HL-60 (cell line): Measurements from ENCODE around the gene LRRIQ1.
"Not testable (repeated sequence)": the region's sequence is repeated elsewhere in the genome, so short reads cannot be mapped to it uniquely, and the experiment has no call there.

Experiments used
- DNase-seq, 2 experiments: peaks; one replicate each; pipeline ENCODE4 v3.0.0-alpha.2; 2010 to 2020; ENCODE audit warnings: low read depth in 1 of 2, low spot score in 1 of 2
- H3K27ac ChIP-seq: fragments of 250-450 bp; sonication (Bioruptor Pico); replicated peaks from 2 replicates; pipeline ENCODE4 v1.5.1; 2020; ENCODE audit warnings: mild to moderate bottlenecking, moderate library complexity
- H3K27me3 ChIP-seq: fragments of 250-450 bp; sonication (Bioruptor Pico); 2 replicates; pipeline ENCODE4 v1.5.1; 2021; ENCODE audit warnings: mild to moderate bottlenecking, moderate library complexity; ENCODE audit not compliant: insufficient read depth, poor library complexity, severe bottlenecking
- H3K4me3 ChIP-seq: replicated peaks from 2 replicates; pipeline ENCODE4 v1.5.1; 2011; ENCODE audit warnings: mild to moderate bottlenecking, control low read depth, low read length; ENCODE audit not compliant: insufficient read depth
- CTCF ChIP-seq: IDR thresholded peaks from one replicate; pipeline ENCODE4 v1.5.1; 2011; ENCODE audit warnings: low read length, control low read depth, inconsistent platforms; ENCODE audit not compliant: insufficient read depth
- GABPA ChIP-seq: IDR thresholded peaks from 2 replicates; pipeline ENCODE4 v1.6.1; 2012; ENCODE audit warnings: low read depth
- POLR2AphosphoS5 ChIP-seq: IDR thresholded peaks from 2 replicates; pipeline ENCODE4 v1.6.1; 2012; ENCODE audit warnings: low read depth
- REST ChIP-seq: IDR thresholded peaks from 2 replicates; pipeline ENCODE4 v1.6.1; 2012; ENCODE audit warnings: low read depth; ENCODE audit not compliant: insufficient replicate concordance
- SPI1 ChIP-seq: IDR thresholded peaks from 2 replicates; pipeline ENCODE4 v1.6.1; 2012; ENCODE audit warnings: low read depth, mild to moderate bottlenecking, borderline replicate concordance

LRRIQ1 gene

GRCh38 chr12:85000729-85001128 is 35.4 kb upstream of the LRRIQ1 start:
- H3K27ac ChIP-seq = no peak overlapping the region
- no peaks in the 10 kb centered on the region for H3K27me3 ChIP-seq
- no peak for DNase-seq
- TF ChIP-seq POLR2AphosphoS5 (no peak), GABPA (no peak), SPI1 (no peak), CTCF (no peak)
- H3K4me3 ChIP-seq = no peak overlapping the region

GRCh38 chr12:85002778-85003296 is 33.3 kb upstream of the LRRIQ1 start:
- no peak for DNase-seq
- Histone ChIP-seq H3K27ac (no peak overlapping the region), H3K27me3 (no peaks in the 10 kb centered on the region), H3K4me3 (no peak overlapping the region)
- TF ChIP-seq CTCF (no peak), POLR2AphosphoS5 (no peak), REST (no peak), SPI1 (no peak), GABPA (no peak)

- no peak overlapping the region for H3K4me3 ChIP-seq
These were observed 31.9 kb upstream of the LRRIQ1 start for GRCh38 chr12:85004204-85004603.

GRCh38 chr12:85005047-85005446 is 31.1 kb upstream of the LRRIQ1 start:
- H3K27me3 ChIP-seq, DNase-seq, H3K4me3 ChIP-seq, H3K27ac ChIP-seq: not testable (repeated sequence)

More at GRCh38 chr12:85004204-85004603, 31.9 kb upstream of the LRRIQ1 start:
- no peak for TF ChIP-seq REST
- TF ChIP-seq POLR2AphosphoS5 = no peak
- no peak for TF ChIP-seq CTCF
- TF ChIP-seq GABPA = no peak
- TF ChIP-seq SPI1 = no peak
- H3K27ac ChIP-seq = no peak overlapping the region
- no peaks in the 10 kb centered on the region for H3K27me3 ChIP-seq
- no peak for DNase-seq
